A549 (cell line): ENCODE results near the gene UMAD1.

Experiments used
- BHLHE40 ChIP-seq: IDR thresholded peaks from 2 replicates; pipeline ENCODE4 v1.6.1; 2012; ENCODE audit warnings: low read depth, low read length, inconsistent platforms
- CEBPB ChIP-seq, 2 experiments: fragments of >200 bp in 1 of 2; sonication (Bioruptor Twin) in 1 of 2; formaldehyde crosslinking in 1 of 2; IDR thresholded peaks; 2 replicates each; pipeline ENCODE4 v1.6.1; 2012 to 2016
- CTCF ChIP-seq: fragments of >200 bp; sonication (Bioruptor Twin); formaldehyde crosslinking; IDR thresholded peaks from 3 replicates; pipeline ENCODE4 v1.5.1; 2016
- EP300 ChIP-seq, 2 experiments: fragments of >200 bp; sonication (Bioruptor Twin); formaldehyde crosslinking; IDR thresholded peaks; 2 replicates in 1 of 2; 3 replicates in 1 of 2; pipeline ENCODE4 v1.6.1; 2016 to 2017
- GATA3 ChIP-seq: IDR thresholded peaks from 2 replicates; pipeline ENCODE4 v1.6.1; 2012; ENCODE audit warnings: borderline replicate concordance
- HOXA7 ChIP-seq: fragments of 250-450 bp; sonication (Bioruptor Pico); IDR thresholded peaks from 2 replicates; pipeline ENCODE4 v1.5.0; 2020; ENCODE audit warnings: mild to moderate bottlenecking, moderate library complexity
- POLR2A ChIP-seq: IDR thresholded peaks from 2 replicates; pipeline ENCODE4 v1.6.1; 2012; ENCODE audit warnings: mild to moderate bottlenecking, low read length
- POLR2AphosphoS2 ChIP-seq: conservative IDR thresholded peaks from 2 replicates; pipeline ENCODE4 v1.6.1; 2012; ENCODE audit warnings: low read length, improper control_type of control experiment, inconsistent platforms
- RAD21 ChIP-seq, 2 experiments: fragments of >200 bp in 1 of 2; sonication (Bioruptor Twin) in 1 of 2; formaldehyde crosslinking in 1 of 2; IDR thresholded peaks in 1 of 2; conservative IDR thresholded peaks in 1 of 2; 2 replicates in 1 of 2; 3 replicates in 1 of 2; pipeline ENCODE4 v1.6.1; 2012 to 2018; ENCODE audit warnings: inconsistent platforms in 1 of 2
- REST ChIP-seq: fragments of 200-600 bp; sonication (generic); IDR thresholded peaks from 2 replicates; pipeline ENCODE4 v1.6.1; 2016; ENCODE audit warnings: antibody characterized with exemption, mild to moderate bottlenecking, moderate library complexity
- TF ChIP-seq, protein P1 (sequence below): IDR thresholded peaks from 2 replicates; pipeline ENCODE4 v1.6.1; 2012

DNA sequence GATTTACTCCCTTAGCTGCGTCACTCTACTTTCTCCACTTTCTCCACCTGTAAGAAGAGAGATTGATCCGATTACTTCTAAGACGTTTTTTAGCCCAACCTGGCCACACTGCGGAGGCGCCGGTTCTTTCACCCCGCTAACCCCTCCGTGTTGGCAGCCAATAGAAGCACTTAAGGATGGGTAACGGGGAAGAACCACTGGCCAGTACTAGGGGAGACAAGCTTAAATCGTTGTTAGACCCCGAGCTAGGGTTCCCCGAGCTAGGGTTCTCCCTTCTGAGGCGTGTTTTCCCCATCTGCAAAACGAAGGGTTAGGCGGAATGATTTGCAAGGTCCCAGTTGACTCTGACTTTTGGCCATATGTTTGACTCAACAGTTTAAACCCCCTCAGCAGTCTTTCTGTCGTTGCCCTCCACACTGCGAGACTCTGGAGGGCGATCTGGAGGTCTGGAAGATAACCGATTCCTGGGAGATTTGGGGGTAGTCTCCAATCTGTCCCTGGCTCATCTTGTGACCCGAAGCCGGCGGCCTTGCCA lies 644 bp downstream of the UMAD1 start:
- TF ChIP-seq CTCF = no peak
- no peak for TF ChIP-seq EP300 (IDR thresholded peaks at IDR 0.05)
- no peak for TF ChIP-seq POLR2AphosphoS2
- TF ChIP-seq POLR2A = no peak
- no peak for TF ChIP-seq BHLHE40
- TF ChIP-seq, protein P1, sequence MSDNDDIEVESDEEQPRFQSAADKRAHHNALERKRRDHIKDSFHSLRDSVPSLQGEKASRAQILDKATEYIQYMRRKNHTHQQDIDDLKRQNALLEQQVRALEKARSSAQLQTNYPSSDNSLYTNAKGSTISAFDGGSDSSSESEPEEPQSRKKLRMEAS = no peak
- TF ChIP-seq GATA3 = no peak
- TF ChIP-seq RAD21 (conservative IDR thresholded peaks at IDR 0.05 in 1 of 2, IDR thresholded peaks at IDR 0.05 in 1 of 2) = no peak
- TF ChIP-seq HOXA7 (CRISPR knock-in tag) = no peak
- no peak for TF ChIP-seq REST
- no peak for TF ChIP-seq CEBPB (IDR thresholded peaks at IDR 0.05)
